GM12872 (cell line): ENCODE data around the gene PLCB1.

Experiments
- TF ChIP-seq, protein P1 (sequence below): IDR thresholded peaks from 3 replicates; pipeline ENCODE4 v1.5.1; 2011; ENCODE audit warnings: low read depth, mild to moderate bottlenecking, low read length, moderate library complexity; ENCODE audit not compliant: insufficient read depth

Gene PLCB1

GRCh38 chr20:8208226-8208625, 76.2 kb downstream of the PLCB1 start:
- TF ChIP-seq, protein P1, sequence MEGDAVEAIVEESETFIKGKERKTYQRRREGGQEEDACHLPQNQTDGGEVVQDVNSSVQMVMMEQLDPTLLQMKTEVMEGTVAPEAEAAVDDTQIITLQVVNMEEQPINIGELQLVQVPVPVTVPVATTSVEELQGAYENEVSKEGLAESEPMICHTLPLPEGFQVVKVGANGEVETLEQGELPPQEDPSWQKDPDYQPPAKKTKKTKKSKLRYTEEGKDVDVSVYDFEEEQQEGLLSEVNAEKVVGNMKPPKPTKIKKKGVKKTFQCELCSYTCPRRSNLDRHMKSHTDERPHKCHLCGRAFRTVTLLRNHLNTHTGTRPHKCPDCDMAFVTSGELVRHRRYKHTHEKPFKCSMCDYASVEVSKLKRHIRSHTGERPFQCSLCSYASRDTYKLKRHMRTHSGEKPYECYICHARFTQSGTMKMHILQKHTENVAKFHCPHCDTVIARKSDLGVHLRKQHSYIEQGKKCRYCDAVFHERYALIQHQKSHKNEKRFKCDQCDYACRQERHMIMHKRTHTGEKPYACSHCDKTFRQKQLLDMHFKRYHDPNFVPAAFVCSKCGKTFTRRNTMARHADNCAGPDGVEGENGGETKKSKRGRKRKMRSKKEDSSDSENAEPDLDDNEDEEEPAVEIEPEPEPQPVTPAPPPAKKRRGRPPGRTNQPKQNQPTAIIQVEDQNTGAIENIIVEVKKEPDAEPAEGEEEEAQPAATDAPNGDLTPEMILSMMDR = no peak

GRCh38 chr20:8209061-8209460, 77.0 kb downstream of the PLCB1 start:
- TF ChIP-seq, protein P1 = no peak

DNA sequence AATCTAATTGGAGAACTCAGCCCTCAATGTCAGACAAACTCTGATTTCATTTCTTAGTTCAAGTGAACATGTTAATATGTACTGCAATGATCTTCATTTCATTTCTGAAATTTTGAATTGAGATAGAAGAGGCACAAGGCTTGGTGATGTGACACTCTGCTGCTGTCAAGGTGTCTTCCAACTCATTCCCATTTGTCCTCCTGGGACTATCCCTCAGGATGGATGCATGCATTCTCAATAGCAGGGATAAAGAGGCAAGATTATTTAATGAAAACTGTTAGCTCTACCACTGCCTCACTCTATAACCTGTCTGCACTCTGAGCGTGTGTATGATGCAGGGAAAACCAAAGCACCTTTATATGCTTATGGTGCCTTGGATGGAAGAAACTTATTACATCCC, 78.7 kb downstream of the PLCB1 start:
- TF ChIP-seq, protein P1 = no peak

GRCh38 chr20:8212286-8212685, 80.2 kb downstream of the PLCB1 start:
- TF ChIP-seq, protein P1 = no peak

GRCh38 chr20:8213270-8213669, 81.2 kb downstream of the PLCB1 start:
- TF ChIP-seq, protein P1 = no peak

DNA sequence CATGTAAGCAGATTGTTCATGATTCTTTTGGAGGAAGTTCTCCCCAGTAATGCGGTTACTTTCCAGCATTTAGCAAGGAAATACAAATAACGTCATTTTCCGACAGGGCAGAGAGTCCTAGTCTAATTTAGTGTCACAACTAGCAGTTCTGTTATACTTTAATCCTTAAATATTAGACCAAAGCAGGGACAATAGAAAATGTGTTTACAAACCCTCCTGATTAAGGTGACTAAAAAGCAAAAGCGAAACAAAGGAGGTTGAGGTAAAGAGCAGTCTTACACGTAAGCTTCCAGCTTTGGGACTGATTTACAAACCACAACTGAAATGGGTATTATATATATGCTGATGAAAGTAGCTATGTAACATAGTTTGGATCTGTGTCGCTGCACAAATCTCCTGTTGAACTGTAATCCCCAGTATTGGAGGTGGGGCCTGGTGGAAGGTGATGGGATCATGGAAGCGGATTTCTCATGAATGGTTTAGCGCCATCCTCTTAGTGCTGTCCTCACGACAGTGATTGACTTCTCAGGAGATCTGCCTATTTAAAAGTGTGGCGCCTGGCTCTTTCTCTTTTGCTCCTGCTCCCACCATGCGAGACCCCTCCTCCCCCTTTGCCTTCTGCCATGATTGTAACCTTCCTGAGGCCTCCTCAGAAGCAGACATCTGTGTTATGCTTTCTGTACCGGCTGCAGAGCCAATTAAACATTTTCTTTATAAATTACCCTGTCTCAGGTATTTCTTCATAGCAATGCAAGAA, 81.9 kb downstream of the PLCB1 start:
- TF ChIP-seq, protein P1 = no peak

- TF ChIP-seq, protein P1 = no peak
These were observed 83.3 kb downstream of the PLCB1 start for GRCh38 chr20:8215361-8215781.
